ENCODE results near the gene SNX6. TPM values are rescaled to one million over a fixed set of nuclear protein-coding genes. Genes with fewer than 3 reads are reported as not detected.

SNX6 gene
- total RNA-seq, 1 donor from 2014 or later = 70.7 TPM

GRCh38 chr14:34605461-34605860 is 24.5 kb downstream of the SNX6 start:
- Histone ChIP-seq H3K27me3 (ENCODE audit: low read depth) (no peaks in the 10 kb centered on the region), H3K36me3 (peaks cover 93% of the 10 kb centered on the region), H3K4me3 (no peak overlapping the region), H3K27ac (peak overlapping the region; percentile 28), H3K9me3 (no peaks in the 10 kb centered on the region), H3K4me1 (no peaks in the 10 kb centered on the region)
- DNase-seq (no peak), ATAC-seq (no peak)
- intact Hi-C loops (cut with DNase I) = no loop called here
- no peak for TF ChIP-seq CTCF (IDR thresholded peaks at IDR 0.05)

DNA sequence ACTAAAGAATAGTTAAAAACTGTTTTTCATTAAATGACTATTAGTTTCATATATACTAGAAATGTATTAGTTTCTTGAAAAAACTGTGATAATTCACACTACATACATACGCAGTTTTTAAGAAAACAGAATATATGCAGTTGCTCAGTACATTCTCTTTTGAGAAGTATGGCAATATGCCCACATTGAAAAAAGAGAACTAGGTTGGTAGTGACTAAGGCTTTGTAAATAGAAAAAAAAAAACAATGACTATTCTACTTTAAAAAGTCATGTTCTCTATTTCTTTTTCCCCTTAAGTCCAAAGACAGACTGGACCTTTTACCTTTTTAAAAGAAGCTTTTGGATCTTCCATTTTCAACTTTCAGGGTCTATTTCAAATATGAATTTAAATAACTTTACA is 25.0 kb downstream of the SNX6 start:
- intact Hi-C loops (cut with DNase I) = no loop called here
- H3K4me3 ChIP-seq = no peak overlapping the region
- peak overlapping the region; percentile 28 for H3K27ac ChIP-seq
- TF ChIP-seq CTCF (IDR thresholded peaks at IDR 0.05) = no peak
- H3K27me3 ChIP-seq (ENCODE audit: low read depth) = no peaks in the 10 kb centered on the region
- DNase-seq (no peak), ATAC-seq (peak; percentile 49)
- peaks cover 98% of the 10 kb centered on the region for H3K36me3 ChIP-seq
- H3K4me1 ChIP-seq = no peaks in the 10 kb centered on the region
- H3K9me3 ChIP-seq = no peaks in the 10 kb centered on the region

GRCh38 chr14:34596891-34597290 is 33.1 kb downstream of the SNX6 start:
- H3K4me1 ChIP-seq = no peaks in the 10 kb centered on the region
- TF ChIP-seq CTCF (IDR thresholded peaks at IDR 0.05) = no peak
- intact Hi-C loops (cut with DNase I) = no loop called here
- H3K36me3 ChIP-seq = peaks cover 100% of the 10 kb centered on the region
- no peak for ATAC-seq
- H3K27me3 ChIP-seq (ENCODE audit: low read depth) = no peaks in the 10 kb centered on the region
- no peak overlapping the region for H3K4me3 ChIP-seq
- DNase-seq = no peak
- H3K27ac ChIP-seq = no peak overlapping the region
- no peaks in the 10 kb centered on the region for H3K9me3 ChIP-seq

GRCh38 chr14:34593740-34594375 is 36.1 kb downstream of the SNX6 start:
- DNase-seq (no peak), ATAC-seq (no peak)
- no peaks in the 10 kb centered on the region for H3K27me3 ChIP-seq (ENCODE audit: low read depth)
- H3K9me3 ChIP-seq = no peaks in the 10 kb centered on the region
- no peak for TF ChIP-seq CTCF (IDR thresholded peaks at IDR 0.05)
- H3K4me3 ChIP-seq = no peak overlapping the region
- no peak overlapping the region for H3K27ac ChIP-seq
- H3K4me1 ChIP-seq = no peaks in the 10 kb centered on the region
- H3K36me3 ChIP-seq = peaks cover 100% of the 10 kb centered on the region
- intact Hi-C loops (cut with DNase I) = no loop called here

DNA sequence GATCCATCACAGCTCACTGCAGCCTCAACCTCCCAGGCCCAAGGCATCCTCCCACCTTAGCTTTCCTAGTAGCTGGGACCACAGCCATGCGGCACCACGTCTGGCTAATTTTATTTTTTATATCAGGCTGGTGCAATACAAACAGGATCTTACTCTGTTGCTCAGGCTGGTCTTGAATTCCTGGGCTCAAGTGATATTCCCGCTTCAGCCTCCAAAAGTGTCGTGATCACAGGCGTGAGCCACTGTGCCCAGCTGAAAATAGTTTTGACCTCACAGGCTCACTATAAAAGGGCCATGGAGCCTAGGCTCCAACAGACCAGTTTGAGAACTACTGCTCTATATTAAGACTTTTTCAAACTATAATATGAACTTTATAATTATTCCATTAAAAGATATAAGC is 37.3 kb downstream of the SNX6 start:
- no peak for TF ChIP-seq CTCF (IDR thresholded peaks at IDR 0.05)
- intact Hi-C loops (cut with DNase I) = no loop called here
- DNase-seq (no peak), ATAC-seq (no peak)
- Histone ChIP-seq H3K9me3 (no peaks in the 10 kb centered on the region), H3K27ac (no peak overlapping the region), H3K4me1 (no peaks in the 10 kb centered on the region), H3K36me3 (peaks cover 100% of the 10 kb centered on the region), H3K27me3 (ENCODE audit: low read depth) (no peaks in the 10 kb centered on the region), H3K4me3 (no peak overlapping the region)

All from lower lobe of right lung (tissue), 2 donors.